Omental fat pad (tissue), 4 donors: Measurements from ENCODE around the gene FAM20C. TPM values are rescaled to one million over a fixed set of nuclear protein-coding genes. Genes with fewer than 3 reads are reported as not detected.

Experiments used
- ATAC-seq: fragments of 150-250 bp; one replicate; pipeline ENCODE4 v1.9.1; 2016; ENCODE audit warnings: mild to moderate bottlenecking, moderate library complexity; ENCODE audit not compliant: low FRiP score
- DNase-seq: peaks from one replicate; pipeline ENCODE4 v3.0.0-alpha.2; 2019; ENCODE audit warnings: low spot score
- total RNA-seq, 4 donors: library from RNA; depleted of rRNA; stranded (reverse); fragments of >200 nt; gene quantifications; one replicate each; pipeline ENCODE4 v1.1.0, GENCODE V29; 2016
- TF ChIP-seq, protein P1 (sequence below), 3 donors: fragments of 450-650 bp; IDR thresholded peaks; one replicate each; pipeline ENCODE4 v1.5.1; 2016 to 2017; ENCODE audit warnings: antibody characterized with exemption in 3 of 3, mild to moderate bottlenecking in 3 of 3, moderate library complexity in 2 of 3

FAM20C gene
- total RNA-seq, 4 donors from 2014 or later: 25.5 to 119 (median 35.8) TPM

DNA sequence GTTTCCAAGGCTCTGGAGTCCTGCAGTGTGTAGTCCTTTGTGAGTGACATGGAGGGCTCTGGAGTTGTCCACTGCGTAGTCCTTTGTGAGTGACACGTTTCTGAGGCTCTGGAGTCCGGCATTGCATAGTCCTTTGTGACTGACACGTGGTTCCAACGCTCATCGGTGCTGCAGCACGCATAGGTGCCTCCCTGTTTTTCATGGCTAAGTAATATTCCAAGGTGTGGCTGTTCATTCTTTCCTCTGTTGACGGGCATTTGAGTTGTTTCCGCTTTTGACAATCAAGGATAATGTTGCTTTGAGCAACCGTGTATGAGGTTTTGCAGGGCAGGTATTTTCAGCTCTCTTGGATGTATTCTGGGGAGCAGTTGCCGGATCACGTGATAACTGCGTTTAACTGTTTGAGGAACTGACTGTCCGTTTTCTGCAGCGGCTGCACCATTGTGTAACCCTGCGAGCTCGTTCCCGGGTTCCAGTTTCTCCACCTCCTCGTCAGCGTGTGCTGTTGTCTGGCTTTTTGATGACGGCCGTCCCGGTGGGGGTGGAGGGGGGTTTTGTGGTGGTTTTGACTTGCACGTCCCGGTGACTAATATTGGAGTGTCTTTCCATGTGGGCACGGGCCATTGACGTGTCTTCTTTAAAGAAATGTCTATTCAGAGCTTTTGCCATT, 21.1 kb downstream of the FAM20C start:
- ATAC-seq (no peak), DNase-seq (no peak)
- TF ChIP-seq, protein P1, sequence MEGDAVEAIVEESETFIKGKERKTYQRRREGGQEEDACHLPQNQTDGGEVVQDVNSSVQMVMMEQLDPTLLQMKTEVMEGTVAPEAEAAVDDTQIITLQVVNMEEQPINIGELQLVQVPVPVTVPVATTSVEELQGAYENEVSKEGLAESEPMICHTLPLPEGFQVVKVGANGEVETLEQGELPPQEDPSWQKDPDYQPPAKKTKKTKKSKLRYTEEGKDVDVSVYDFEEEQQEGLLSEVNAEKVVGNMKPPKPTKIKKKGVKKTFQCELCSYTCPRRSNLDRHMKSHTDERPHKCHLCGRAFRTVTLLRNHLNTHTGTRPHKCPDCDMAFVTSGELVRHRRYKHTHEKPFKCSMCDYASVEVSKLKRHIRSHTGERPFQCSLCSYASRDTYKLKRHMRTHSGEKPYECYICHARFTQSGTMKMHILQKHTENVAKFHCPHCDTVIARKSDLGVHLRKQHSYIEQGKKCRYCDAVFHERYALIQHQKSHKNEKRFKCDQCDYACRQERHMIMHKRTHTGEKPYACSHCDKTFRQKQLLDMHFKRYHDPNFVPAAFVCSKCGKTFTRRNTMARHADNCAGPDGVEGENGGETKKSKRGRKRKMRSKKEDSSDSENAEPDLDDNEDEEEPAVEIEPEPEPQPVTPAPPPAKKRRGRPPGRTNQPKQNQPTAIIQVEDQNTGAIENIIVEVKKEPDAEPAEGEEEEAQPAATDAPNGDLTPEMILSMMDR (IDR thresholded peaks at IDR 0.05): no peak

GRCh38 chr7:214410-215212, 22.2 kb downstream of the FAM20C start:
- DNase-seq (no peak), ATAC-seq (no peak)
- TF ChIP-seq, protein P1 (IDR thresholded peaks at IDR 0.05): no peak

- TF ChIP-seq, protein P1 (IDR thresholded peaks at IDR 0.05): no peak
- no peak for DNase-seq
- no peak for ATAC-seq
Measured at GRCh38 chr7:216360-217300, 24.3 kb downstream of the FAM20C start.

DNA sequence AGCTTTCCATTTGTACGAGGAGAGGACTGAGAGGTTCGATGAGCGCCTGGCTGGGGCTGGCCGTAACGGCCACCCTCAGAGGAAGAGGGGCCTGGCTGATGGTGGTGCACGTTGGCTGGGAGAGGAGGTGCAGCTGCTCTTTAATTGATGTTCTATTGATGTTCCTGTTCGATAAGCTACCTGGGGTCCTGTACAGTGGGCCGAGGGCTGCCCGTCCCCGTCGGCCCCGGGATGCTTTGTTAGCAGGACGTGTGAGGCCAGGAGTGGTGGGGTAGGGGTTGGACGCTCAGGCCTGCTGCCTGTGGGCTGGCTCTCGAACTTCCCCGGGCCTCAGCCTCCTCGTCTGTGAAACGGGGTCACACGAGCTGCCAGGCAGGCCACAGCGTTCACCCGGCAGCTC, 25.4 kb downstream of the FAM20C start:
- TF ChIP-seq, protein P1 (IDR thresholded peaks at IDR 0.05): no peak
- no peak for ATAC-seq
- DNase-seq: no peak

- DNase-seq: no peak
- TF ChIP-seq, protein P1 (IDR thresholded peaks at IDR 0.05): no peak
- peak; percentile 22 for ATAC-seq
Measured at GRCh38 chr7:218316-218715, 25.9 kb downstream of the FAM20C start.

- DNase-seq: no peak
Measured at GRCh38 chr7:218896-219580, 26.7 kb downstream of the FAM20C start.

More at GRCh38 chr7:218896-219580, 26.7 kb downstream of the FAM20C start:
- no peak for ATAC-seq
- TF ChIP-seq, protein P1 (IDR thresholded peaks at IDR 0.05): no peak
